LNCaP clone FGC (cell line): ENCODE data around the gene GRAMD2A.
A peak's percentile ranks its signal among the peaks of the same experiment; 100 is the strongest.
"Not testable (repeated sequence)": the region's sequence is repeated elsewhere in the genome, so short reads cannot be mapped to it uniquely, and the experiment has no call there.

Source experiments
- DNase-seq: peaks from one replicate; pipeline ENCODE4 v3.0.0-alpha.2; 2011; ENCODE audit warnings: low read depth
- H3K4me3 ChIP-seq: 2 replicates; pipeline ENCODE4 v1.5.1; 2011; ENCODE audit warnings: mild to moderate bottlenecking, low read depth, low read length, control low read depth
- CTCF ChIP-seq: IDR thresholded peaks from 2 replicates; pipeline ENCODE4 v1.5.1; 2012; ENCODE audit warnings: mild to moderate bottlenecking; ENCODE audit not compliant: control insufficient read depth, insufficient read depth; ENCODE audit errors: extremely low read depth

The GRAMD2A gene

GRCh38 chr15:72173864-72174550 is 23.6 kb downstream of the GRAMD2A start:
- TF ChIP-seq CTCF, result no peak
- no peak overlapping the region for H3K4me3 ChIP-seq
- DNase-seq, result peak; percentile 63

GRCh38 chr15:72173401-72173800 is 24.2 kb downstream of the GRAMD2A start:
- no peak for TF ChIP-seq CTCF
- no peak for DNase-seq
- H3K4me3 ChIP-seq, result no peak overlapping the region

- no peak for DNase-seq
- no peak overlapping the region for H3K4me3 ChIP-seq
- TF ChIP-seq CTCF, result no peak
Observed at GRCh38 chr15:72172796-72173195, 24.8 kb downstream of the GRAMD2A start.

- not testable (repeated sequence) for DNase-seq, H3K4me3 ChIP-seq
Observed at GRCh38 chr15:72171978-72172377, 25.6 kb downstream of the GRAMD2A start.

GRCh38 chr15:72170691-72171090 is 26.9 kb downstream of the GRAMD2A start:
- no peak overlapping the region for H3K4me3 ChIP-seq
- no peak for DNase-seq
- no peak for TF ChIP-seq CTCF

GRCh38 chr15:72169921-72170611 is 27.5 kb downstream of the GRAMD2A start:
- DNase-seq, result no peak
- H3K4me3 ChIP-seq, result no peak overlapping the region
- TF ChIP-seq CTCF, result no peak

GRCh38 chr15:72169236-72169920 is 28.2 kb downstream of the GRAMD2A start:
- no peak for TF ChIP-seq CTCF
- no peak for DNase-seq
- H3K4me3 ChIP-seq, result no peak overlapping the region
